GM23338 (cell line): Measurements from ENCODE around the gene MGLL. TPM values are rescaled to one million over a fixed set of nuclear protein-coding genes. Genes with fewer than 3 reads are reported as not detected.

Source experiments
- CREB1 ChIP-seq: fragments of 250-450 bp; sonication (Bioruptor Pico); IDR thresholded peaks from 2 replicates; pipeline ENCODE4 v1.5.0; 2020; ENCODE audit warnings: low read depth, mild to moderate bottlenecking, moderate library complexity
- EZH2 ChIP-seq: fragments of 200-600 bp; sonication (generic); IDR thresholded peaks from one replicate; pipeline ENCODE4 v1.8.0; 2017; ENCODE audit warnings: antibody characterized with exemption, mild to moderate bottlenecking, low read depth; ENCODE audit not compliant: unreplicated experiment
- JUNB ChIP-seq: IDR thresholded peaks from one replicate; pipeline ENCODE4 v1.6.1; 2016; ENCODE audit warnings: antibody characterized with exemption; ENCODE audit not compliant: unreplicated experiment
- NANOG ChIP-seq: IDR thresholded peaks from 2 replicates; pipeline ENCODE4 v1.6.1; 2016; ENCODE audit warnings: antibody characterized with exemption, borderline replicate concordance
- POLR2AphosphoS5 ChIP-seq: IDR thresholded peaks from 2 replicates; pipeline ENCODE4 v1.6.1; 2016; ENCODE audit warnings: antibody characterized with exemption, low read depth
- STAT1 ChIP-seq: IDR thresholded peaks from one replicate; pipeline ENCODE4 v1.6.1; 2016; ENCODE audit warnings: antibody characterized with exemption; ENCODE audit not compliant: unreplicated experiment
- ZNF331 ChIP-seq: fragments of 250-450 bp; sonication (Bioruptor Pico); IDR thresholded peaks from 2 replicates; pipeline ENCODE4 v1.5.0; 2020; ENCODE audit warnings: low read depth, mild to moderate bottlenecking, moderate library complexity
- ZNF462 ChIP-seq: fragments of 250-450 bp; sonication (Bioruptor Pico); IDR thresholded peaks from 2 replicates; pipeline ENCODE4 v1.5.0; 2020; ENCODE audit warnings: mild to moderate bottlenecking, moderate library complexity
- polyA plus RNA-seq: library from polyadenylated mRNA; unstranded; fragments of >200 nt; fragmentation: Nextera tagmentation; extraction: Ambion mirVana; gene quantifications from 2 replicates; pipeline ENCODE4 v1.2.1, GENCODE V29; 2016
- total RNA-seq: library from RNA; depleted of rRNA; stranded (reverse); fragments of >200 nt; shearing (Covaris generic); gene quantifications from 2 replicates; pipeline ENCODE4 v1.2.3, GENCODE V29; 2014
- TF ChIP-seq, protein P1 (sequence below): IDR thresholded peaks from 2 replicates; pipeline ENCODE4 v1.6.1; 2016; ENCODE audit warnings: antibody characterized with exemption

MGLL gene
- total and polyA plus RNA-seq, 2 experiments from 2014 or later: 0.71 to 0.83 TPM

- TF ChIP-seq ZNF462 (CRISPR knock-in tag) (no peak), ZNF331 (CRISPR knock-in tag) (no peak), NANOG (no peak), STAT1 (no peak), JUNB (no peak), EZH2 (no peak), POLR2AphosphoS5 (no peak), CREB1 (CRISPR knock-in tag) (no peak)
- TF ChIP-seq, protein P1, sequence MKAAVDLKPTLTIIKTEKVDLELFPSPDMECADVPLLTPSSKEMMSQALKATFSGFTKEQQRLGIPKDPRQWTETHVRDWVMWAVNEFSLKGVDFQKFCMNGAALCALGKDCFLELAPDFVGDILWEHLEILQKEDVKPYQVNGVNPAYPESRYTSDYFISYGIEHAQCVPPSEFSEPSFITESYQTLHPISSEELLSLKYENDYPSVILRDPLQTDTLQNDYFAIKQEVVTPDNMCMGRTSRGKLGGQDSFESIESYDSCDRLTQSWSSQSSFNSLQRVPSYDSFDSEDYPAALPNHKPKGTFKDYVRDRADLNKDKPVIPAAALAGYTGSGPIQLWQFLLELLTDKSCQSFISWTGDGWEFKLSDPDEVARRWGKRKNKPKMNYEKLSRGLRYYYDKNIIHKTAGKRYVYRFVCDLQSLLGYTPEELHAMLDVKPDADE: no peak
Measured at GRCh38 chr3:127787071-127787490, 35.2 kb downstream of the MGLL start (continued).
